Skin epidermis (tissue), 12 donors: Measurements from ENCODE around the gene CYP2B6.
"Not testable (repeated sequence)": the region's sequence is repeated elsewhere in the genome, so short reads cannot be mapped to it uniquely, and the experiment has no call there.

Experiments used
- H3K27ac ChIP-seq, 21 experiments: fragments of 200-600 bp; sonication (generic) in 11 of 21; one replicate each; pipeline ENCODE4 v1.5.0; 2020; ENCODE audit warnings: mild to moderate bottlenecking in 3 of 21, inconsistent platforms in 2 of 21, moderate library complexity in 2 of 21
- H3K4me3 ChIP-seq, 7 experiments: fragments of 200-600 bp; sonication (generic) in 2 of 7; one replicate each; pipeline ENCODE4 v1.5.0; 2020; ENCODE audit warnings: inconsistent platforms in 2 of 7, mild to moderate bottlenecking in 2 of 7, moderate library complexity in 1 of 7

CYP2B6 gene

GRCh38 chr19:40990972-40991381 lies at the start of gene CYP2B6:
Gene CYP2B6 (plus strand): TSS chr19:40991282. CDS start chr19:40991306, 24 bp downstream.
- Histone ChIP-seq H3K27ac (no peak within 1 kb of the TSS), H3K4me3 (no peak within 1 kb of the TSS)

GRCh38 chr19:40941481-40942219 lies 49.4 kb upstream of the CYP2B6 start:
- no peak overlapping the region for H3K27ac ChIP-seq
- H3K4me3 ChIP-seq = no peak overlapping the region

- Histone ChIP-seq H3K4me3 (no peak overlapping the region), H3K27ac (no peak overlapping the region)
Measured at GRCh38 chr19:40945645-40946044, 45.4 kb upstream of the CYP2B6 start.

GRCh38 chr19:40947114-40947513 lies 44.0 kb upstream of the CYP2B6 start:
- H3K4me3 ChIP-seq = no peak overlapping the region
- no peak overlapping the region for H3K27ac ChIP-seq

- no peak overlapping the region for H3K4me3 ChIP-seq
- peak overlapping the region in 1 of 21 experiments; percentile 48 for H3K27ac ChIP-seq
Measured at GRCh38 chr19:40947573-40947972, 43.5 kb upstream of the CYP2B6 start.

GRCh38 chr19:40948580-40949299 lies 42.3 kb upstream of the CYP2B6 start:
- Histone ChIP-seq H3K27ac (no peak overlapping the region), H3K4me3 (no peak overlapping the region)

- Histone ChIP-seq H3K4me3 (no peak overlapping the region), H3K27ac (no peak overlapping the region)
Measured at GRCh38 chr19:40954573-40954972, 36.5 kb upstream of the CYP2B6 start.

GRCh38 chr19:40959338-40959737 lies 31.7 kb upstream of the CYP2B6 start:
- no peak overlapping the region for H3K27ac ChIP-seq
- no peak overlapping the region for H3K4me3 ChIP-seq

GRCh38 chr19:40960062-40960685 lies 30.9 kb upstream of the CYP2B6 start:
- H3K27ac ChIP-seq = no peak overlapping the region
- H3K4me3 ChIP-seq = no peak overlapping the region

GRCh38 chr19:40960780-40961179 lies 30.3 kb upstream of the CYP2B6 start:
- H3K4me3 ChIP-seq = no peak overlapping the region
- no peak overlapping the region for H3K27ac ChIP-seq

- H3K27ac ChIP-seq = no peak overlapping the region
- no peak overlapping the region for H3K4me3 ChIP-seq
Measured at GRCh38 chr19:40962460-40962961, 28.6 kb upstream of the CYP2B6 start.

- not testable (repeated sequence) for H3K4me3 ChIP-seq, H3K27ac ChIP-seq
Measured at GRCh38 chr19:40964361-40964760, 26.7 kb upstream of the CYP2B6 start.

GRCh38 chr19:40965351-40965750 lies 25.7 kb upstream of the CYP2B6 start:
- H3K27ac ChIP-seq = not testable (repeated sequence)
- H3K4me3 ChIP-seq = peak overlapping the region in 1 of 7 experiments; percentile 34

- peak overlapping the region in 1 of 7 experiments; percentile 34 for H3K4me3 ChIP-seq
Measured at GRCh38 chr19:40966591-40966990, 24.5 kb upstream of the CYP2B6 start.

GRCh38 chr19:40968065-40968464 lies 23.0 kb upstream of the CYP2B6 start:
- not testable (repeated sequence) for H3K4me3 ChIP-seq, H3K27ac ChIP-seq

More at GRCh38 chr19:40966591-40966990, 24.5 kb upstream of the CYP2B6 start:
- not testable (repeated sequence) for H3K27ac ChIP-seq

GRCh38 chr19:40969721-40970120 lies 21.4 kb upstream of the CYP2B6 start:
- not testable (repeated sequence) for H3K4me3 ChIP-seq, H3K27ac ChIP-seq

- H3K4me3 ChIP-seq, H3K27ac ChIP-seq: not testable (repeated sequence)
Measured at GRCh38 chr19:40970396-40971345, 20.4 kb upstream of the CYP2B6 start.

GRCh38 chr19:40974633-40975037 lies 16.4 kb upstream of the CYP2B6 start:
- H3K27ac ChIP-seq = no peak overlapping the region
- H3K4me3 ChIP-seq = no peak overlapping the region

- H3K4me3 ChIP-seq = no peak overlapping the region
- no peak overlapping the region for H3K27ac ChIP-seq
Measured at GRCh38 chr19:40976134-40976533, 14.9 kb upstream of the CYP2B6 start.
